Chondrocyte (in vitro differentiated cells): Measurements from ENCODE around the gene POU3F3. TPM values are rescaled to one million over a fixed set of nuclear protein-coding genes. Genes with fewer than 3 reads are reported as not detected.

Source experiments
- DNase-seq: peaks from one replicate; pipeline ENCODE4 v3.0.0; 2021; ENCODE audit warnings: mixed read lengths, low spot score
- H3K27ac Mint-ChIP-seq: one replicate; pipeline ENCODE4 v1.8.0; 2021; ENCODE audit warnings: mild to moderate bottlenecking, moderate library complexity, mixed read lengths; ENCODE audit not compliant: unreplicated experiment
- H3K27me3 Mint-ChIP-seq: 2 replicates; pipeline ENCODE4 v1.8.0; 2021; ENCODE audit warnings: low read depth, mixed read lengths
- H3K36me3 Mint-ChIP-seq: 2 replicates; pipeline ENCODE4 v1.8.0; 2021; ENCODE audit warnings: low read depth, mixed read lengths
- H3K4me1 Mint-ChIP-seq: 2 replicates; pipeline ENCODE4 v1.8.0; 2021; ENCODE audit warnings: low read depth, mild to moderate bottlenecking, mixed read lengths
- H3K4me3 Mint-ChIP-seq: one replicate; pipeline ENCODE4 v1.8.0; 2021; ENCODE audit warnings: mild to moderate bottlenecking, moderate library complexity, mixed read lengths; ENCODE audit not compliant: unreplicated experiment
- H3K9me3 Mint-ChIP-seq: 2 replicates; pipeline ENCODE4 v1.8.0; 2021; ENCODE audit warnings: low read depth, mixed read lengths
- total RNA-seq: library from RNA; stranded (reverse); gene quantifications from 3 replicates; pipeline ENCODE4 v1.2.1, GENCODE V29; 2021
- TF ChIP-seq, protein P1 (sequence below): fragments of 200-600 bp; sonication (generic); IDR thresholded peaks from 2 replicates; pipeline ENCODE4 v1.5.0; 2021; ENCODE audit warnings: antibody characterized with exemption, mild to moderate bottlenecking, moderate library complexity

The POU3F3 gene
- total RNA-seq, 1 donor from 2014 or later, result 7.2 TPM

DNA sequence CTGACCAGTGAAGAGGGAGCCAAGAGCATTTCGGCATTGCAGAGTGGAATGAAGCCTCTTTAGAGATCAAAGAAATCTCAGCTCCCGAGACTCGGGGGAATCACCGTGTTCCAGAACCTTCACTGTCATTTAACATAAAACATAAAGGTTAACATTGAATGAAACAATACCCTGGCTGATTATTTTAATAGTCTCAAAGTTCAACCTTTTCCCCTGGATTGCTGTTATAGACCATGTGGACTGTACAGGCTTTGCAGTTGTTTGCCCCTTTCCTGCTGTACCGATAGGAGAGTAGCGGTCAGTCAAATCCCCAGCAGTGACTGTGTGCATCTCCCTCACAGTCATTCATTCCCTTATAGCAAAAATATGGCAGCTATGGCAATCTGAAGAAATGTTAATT lies 48.4 kb downstream of the POU3F3 start:
- Mint-ChIP-seq H3K9me3 (no peaks in the 10 kb centered on the region), H3K4me3 (no peak overlapping the region), H3K36me3 (no peaks in the 10 kb centered on the region), H3K27me3 (peaks cover 9% of the 10 kb centered on the region), H3K27ac (no peak overlapping the region), H3K4me1 (peaks cover 9% of the 10 kb centered on the region)
- TF ChIP-seq, protein P1, sequence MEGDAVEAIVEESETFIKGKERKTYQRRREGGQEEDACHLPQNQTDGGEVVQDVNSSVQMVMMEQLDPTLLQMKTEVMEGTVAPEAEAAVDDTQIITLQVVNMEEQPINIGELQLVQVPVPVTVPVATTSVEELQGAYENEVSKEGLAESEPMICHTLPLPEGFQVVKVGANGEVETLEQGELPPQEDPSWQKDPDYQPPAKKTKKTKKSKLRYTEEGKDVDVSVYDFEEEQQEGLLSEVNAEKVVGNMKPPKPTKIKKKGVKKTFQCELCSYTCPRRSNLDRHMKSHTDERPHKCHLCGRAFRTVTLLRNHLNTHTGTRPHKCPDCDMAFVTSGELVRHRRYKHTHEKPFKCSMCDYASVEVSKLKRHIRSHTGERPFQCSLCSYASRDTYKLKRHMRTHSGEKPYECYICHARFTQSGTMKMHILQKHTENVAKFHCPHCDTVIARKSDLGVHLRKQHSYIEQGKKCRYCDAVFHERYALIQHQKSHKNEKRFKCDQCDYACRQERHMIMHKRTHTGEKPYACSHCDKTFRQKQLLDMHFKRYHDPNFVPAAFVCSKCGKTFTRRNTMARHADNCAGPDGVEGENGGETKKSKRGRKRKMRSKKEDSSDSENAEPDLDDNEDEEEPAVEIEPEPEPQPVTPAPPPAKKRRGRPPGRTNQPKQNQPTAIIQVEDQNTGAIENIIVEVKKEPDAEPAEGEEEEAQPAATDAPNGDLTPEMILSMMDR, result no peak
- DNase-seq, result no peak

Other genes starting within 250 kb of the POU3F3 start
- 13.6 to 16.8 TPM (median 16.8 TPM) in 3 replicates for gene MRPS9, start 184.0 kb downstream of the POU3F3 start, total RNA-seq